ENCODE results near the gene CCDC181. TPM values are rescaled to one million over a fixed set of nuclear protein-coding genes. Genes with fewer than 3 reads are reported as not detected.

CCDC181 gene
- total RNA-seq, 2 experiments from 2014 or later: not detected

DNA sequence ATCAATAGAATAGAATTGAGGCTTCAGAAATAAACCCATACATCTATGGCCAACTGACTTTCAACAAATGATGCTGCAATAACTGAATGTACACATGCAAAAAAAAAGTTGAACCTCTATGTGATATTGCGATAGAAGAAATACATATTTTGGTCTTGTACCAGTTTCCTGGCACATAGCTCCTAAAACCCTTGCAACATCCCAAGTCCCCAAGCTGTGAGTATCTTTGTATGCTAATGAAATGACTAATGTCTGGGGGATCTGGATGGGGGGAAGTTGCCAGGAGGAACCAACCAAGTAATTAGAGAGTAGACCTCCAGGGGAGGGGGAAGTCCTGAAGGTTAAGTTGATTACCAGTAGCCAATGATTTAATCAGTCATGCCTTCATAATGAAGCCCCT, 34.9 kb downstream of the CCDC181 start:
- H3K9me3 Mint-ChIP-seq: no peaks in the 10 kb centered on the region
- no peak for DNase-seq
- Histone ChIP-seq H3K36me3 (ENCODE audit: insufficient read depth, low read length) (peaks cover 51% of the 10 kb centered on the region), H3K9me3 (ENCODE audit: control insufficient read depth in 1 of 2, insufficient read depth in 1 of 2, low read length in 2 of 2) (no peaks in the 10 kb centered on the region), H3K27me3 (ENCODE audit: control insufficient read depth in 1 of 2, insufficient read depth in 2 of 2, low read length in 2 of 2) (no peaks in the 10 kb centered on the region), H3K4me1 (ENCODE audit: insufficient read depth, low read length) (no peaks in the 10 kb centered on the region), H3K4me3 (ENCODE audit: low read length) (no peak overlapping the region), H3K27ac (ENCODE audit: low read depth in 1 of 2, low read length in 2 of 2) (no peak overlapping the region)
- intact Hi-C loops (cut with DNase I, micrococcal nuclease): no loop called here
- CTCF ChIA-PET: no interaction called here
- TF ChIP-seq, protein P1, sequence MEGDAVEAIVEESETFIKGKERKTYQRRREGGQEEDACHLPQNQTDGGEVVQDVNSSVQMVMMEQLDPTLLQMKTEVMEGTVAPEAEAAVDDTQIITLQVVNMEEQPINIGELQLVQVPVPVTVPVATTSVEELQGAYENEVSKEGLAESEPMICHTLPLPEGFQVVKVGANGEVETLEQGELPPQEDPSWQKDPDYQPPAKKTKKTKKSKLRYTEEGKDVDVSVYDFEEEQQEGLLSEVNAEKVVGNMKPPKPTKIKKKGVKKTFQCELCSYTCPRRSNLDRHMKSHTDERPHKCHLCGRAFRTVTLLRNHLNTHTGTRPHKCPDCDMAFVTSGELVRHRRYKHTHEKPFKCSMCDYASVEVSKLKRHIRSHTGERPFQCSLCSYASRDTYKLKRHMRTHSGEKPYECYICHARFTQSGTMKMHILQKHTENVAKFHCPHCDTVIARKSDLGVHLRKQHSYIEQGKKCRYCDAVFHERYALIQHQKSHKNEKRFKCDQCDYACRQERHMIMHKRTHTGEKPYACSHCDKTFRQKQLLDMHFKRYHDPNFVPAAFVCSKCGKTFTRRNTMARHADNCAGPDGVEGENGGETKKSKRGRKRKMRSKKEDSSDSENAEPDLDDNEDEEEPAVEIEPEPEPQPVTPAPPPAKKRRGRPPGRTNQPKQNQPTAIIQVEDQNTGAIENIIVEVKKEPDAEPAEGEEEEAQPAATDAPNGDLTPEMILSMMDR (IDR thresholded peaks at IDR 0.05): no peak
- peaks cover 83% of the 10 kb centered on the region for H3K36me3 Mint-ChIP-seq (ENCODE audit: low read depth)
- H3K4me3 Mint-ChIP-seq: no peak overlapping the region
- POLR2A ChIA-PET: no interaction called here
- no peaks in the 10 kb centered on the region for H3K4me1 Mint-ChIP-seq (ENCODE audit: low read depth)
- no peak for ATAC-seq (ENCODE audit: poor library complexity)
- H3K27ac Mint-ChIP-seq: no peak overlapping the region
- H3K27me3 Mint-ChIP-seq: no peaks in the 10 kb centered on the region

DNA sequence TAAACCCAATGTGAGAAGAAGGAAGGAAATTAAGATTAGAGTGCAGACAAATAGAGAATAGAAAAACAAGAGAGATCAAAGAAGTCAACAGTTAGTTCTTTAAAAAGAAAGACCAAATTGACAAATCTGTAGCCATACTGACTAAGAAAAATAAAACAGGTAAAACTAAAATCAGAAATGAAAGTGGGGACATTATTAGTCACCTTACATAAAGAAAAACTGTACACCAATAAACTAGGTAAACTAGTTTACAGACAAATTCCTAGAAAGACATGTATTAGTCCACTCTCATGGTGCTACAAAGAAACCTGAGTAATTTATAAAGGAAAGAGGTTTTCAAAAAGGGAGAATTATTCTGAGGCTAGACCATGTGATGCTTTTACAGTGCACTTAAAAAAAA, 37.0 kb downstream of the CCDC181 start:
- H3K4me1 ChIP-seq (ENCODE audit: insufficient read depth, low read length): no peaks in the 10 kb centered on the region
- H3K36me3 ChIP-seq (ENCODE audit: insufficient read depth, low read length): peaks cover 66% of the 10 kb centered on the region
- H3K27me3 Mint-ChIP-seq: no peaks in the 10 kb centered on the region
- no peaks in the 10 kb centered on the region for H3K27me3 ChIP-seq (ENCODE audit: control insufficient read depth in 1 of 2, insufficient read depth in 2 of 2, low read length in 2 of 2)
- TF ChIP-seq, protein P1 (IDR thresholded peaks at IDR 0.05): no peak
- H3K4me3 ChIP-seq (ENCODE audit: low read length): no peak overlapping the region
- intact Hi-C loops (cut with DNase I, micrococcal nuclease): no loop called here
- ATAC-seq (ENCODE audit: poor library complexity) (no peak), DNase-seq (no peak)
- H3K27ac Mint-ChIP-seq: no peak overlapping the region
- no peak overlapping the region for H3K4me3 Mint-ChIP-seq
- H3K9me3 Mint-ChIP-seq: no peaks in the 10 kb centered on the region
- H3K9me3 ChIP-seq (ENCODE audit: control insufficient read depth in 1 of 2, insufficient read depth in 1 of 2, low read length in 2 of 2): no peaks in the 10 kb centered on the region
- H3K36me3 Mint-ChIP-seq (ENCODE audit: low read depth): peaks cover 78% of the 10 kb centered on the region
- no peak overlapping the region for H3K27ac ChIP-seq (ENCODE audit: low read depth in 1 of 2, low read length in 2 of 2)
- CTCF ChIA-PET: interaction anchor here (0.9 kb wide), 1 partner anchor 2000 kb away, joined by 3 read pairs; no protein-coding TSS in a partner anchor
- no peaks in the 10 kb centered on the region for H3K4me1 Mint-ChIP-seq (ENCODE audit: low read depth)
- POLR2A ChIA-PET: no interaction called here

DNA sequence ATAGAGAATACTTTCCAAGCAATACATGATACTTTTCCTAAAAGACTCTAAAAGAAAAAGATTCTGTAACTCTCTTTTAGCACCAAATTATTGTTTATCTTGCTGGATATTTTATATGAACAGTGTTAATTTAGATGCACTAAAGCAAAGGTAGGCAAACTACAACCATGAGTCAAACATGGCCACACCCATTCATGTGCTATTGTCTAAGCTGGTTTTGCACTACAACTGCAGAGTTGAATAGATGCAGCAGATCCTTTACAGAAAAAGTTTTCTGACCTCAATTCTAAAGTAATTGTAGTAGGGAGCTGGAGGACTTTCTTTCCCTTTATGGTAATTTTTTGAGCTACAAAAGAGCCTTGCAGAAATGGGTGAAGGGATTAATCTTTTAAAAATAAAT, 39.9 kb downstream of the CCDC181 start:
- H3K36me3 ChIP-seq (ENCODE audit: insufficient read depth, low read length): peaks cover 77% of the 10 kb centered on the region

More for the DNA sequence above, 39.9 kb downstream of the CCDC181 start:
- no peak overlapping the region for H3K4me3 ChIP-seq (ENCODE audit: low read length)
- no peak overlapping the region for H3K27ac Mint-ChIP-seq
- DNase-seq: no peak
- CTCF ChIA-PET: no interaction called here
- no peaks in the 10 kb centered on the region for H3K9me3 Mint-ChIP-seq
- ATAC-seq (ENCODE audit: poor library complexity): no peak
- intact Hi-C loops (cut with DNase I, micrococcal nuclease): no loop called here
- POLR2A ChIA-PET: no interaction called here
- no peaks in the 10 kb centered on the region for H3K4me1 Mint-ChIP-seq (ENCODE audit: low read depth)
- no peaks in the 10 kb centered on the region for H3K27me3 Mint-ChIP-seq
- H3K9me3 ChIP-seq (ENCODE audit: control insufficient read depth in 1 of 2, insufficient read depth in 1 of 2, low read length in 2 of 2): no peaks in the 10 kb centered on the region
- TF ChIP-seq, protein P1 (IDR thresholded peaks at IDR 0.05): no peak
- no peaks in the 10 kb centered on the region for H3K4me1 ChIP-seq (ENCODE audit: insufficient read depth, low read length)
- no peak overlapping the region for H3K4me3 Mint-ChIP-seq
- no peak overlapping the region for H3K27ac ChIP-seq (ENCODE audit: low read depth in 1 of 2, low read length in 2 of 2)
- peaks cover 52% of the 10 kb centered on the region for H3K36me3 Mint-ChIP-seq (ENCODE audit: low read depth)
- no peaks in the 10 kb centered on the region for H3K27me3 ChIP-seq (ENCODE audit: control insufficient read depth in 1 of 2, insufficient read depth in 2 of 2, low read length in 2 of 2)

All from CD4-positive, alpha-beta T cell (primary cell).